Measurements from ENCODE around the gene FALEC. TPM values are rescaled to one million over a fixed set of nuclear protein-coding genes. Genes with fewer than 3 reads are reported as not detected.

The FALEC gene
- total RNA-seq, 1 experiment from 2014 or later: 1.0 TPM

- TF ChIP-seq SIN3A (IDR thresholded peaks at IDR 0.05; ENCODE audit: borderline replicate concordance, insufficient read depth, low read depth, low read length) (no peak), REST (IDR thresholded peaks at IDR 0.05; ENCODE audit: insufficient read depth in 1 of 2, low read depth in 2 of 2, low read length in 1 of 2) (no peak), POLR2AphosphoS5 (IDR thresholded peaks at IDR 0.05; ENCODE audit: low read depth, low read length) (no peak), TCF7L2 (IDR thresholded peaks at IDR 0.05; ENCODE audit: low read depth, low read length) (no peak), CTCF (IDR thresholded peaks at IDR 0.05) (no peak)
- DNase-seq (ENCODE audit: low read depth, low spot score) (no peak), ATAC-seq (peak; percentile 11)
- Histone ChIP-seq H3K4me3 (ENCODE audit: low read depth in 2 of 2, low read length in 2 of 2) (peak overlapping the region; percentile 99 to 100), H3K4me1 (ENCODE audit: control insufficient read depth, insufficient read depth, low read length) (peaks cover 22% of the 10 kb centered on the region), H3K27ac (ENCODE audit: low read length) (peak overlapping the region; percentile 95), H3K9me3 (ENCODE audit: control insufficient read depth, insufficient read depth, low read depth, low read length) (no peaks in the 10 kb centered on the region), H3K27me3 (ENCODE audit: control insufficient read depth, insufficient read depth, low read length) (no peaks in the 10 kb centered on the region), H3K36me3 (ENCODE audit: control insufficient read depth, insufficient read depth, low read length) (peaks cover 46% of the 10 kb centered on the region)
- intact Hi-C loops (cut with micrococcal nuclease; ENCODE audit: unreplicated experiment) (loop anchor here (5.0 kb wide), 1 partner anchor 34 kb away; no protein-coding TSS in a partner anchor), in situ Hi-C loops (cut with HindIII; ENCODE audit: low pct_unique_long_range_greater_than_20kb, low sequenced_read_pairs) (no loop called here)
- ChIA-PET CTCF (interaction anchor here (0.7 kb wide), 2 partner anchors 42 to 156 kb away, joined by 4 to 8 read pairs; no protein-coding TSS in a partner anchor), POLR2A (interaction anchor here (0.5 to 1.6 kb wide), 9 partner anchors 8 to 58 kb away, joined by 3 to 15 read pairs (median 8); partner anchors contain the start of gene ENSA)
- BruUV-seq (replicated peaks): no TSS peak
Measured at GRCh38 chr1:150578272-150579109, 62.9 kb downstream of the FALEC start.

GRCh38 chr1:150579110-150579944 lies 63.8 kb downstream of the FALEC start, which contains the start of gene MCL1:
Gene MCL1 (minus strand): TSS chr1:150579610. CDS start chr1:150579530, 80 bp downstream.
- POLR2A ChIA-PET: interaction anchor here (0.5 to 1.6 kb wide), 28 partner anchors 9 to 1038 kb away, joined by 3 to 15 read pairs (median 4); partner anchors contain the start of gene ENSA
- Histone ChIP-seq H3K4me3 (ENCODE audit: low read depth in 2 of 2, low read length in 2 of 2) (peak within 1 kb of the TSS; percentile 99 to 100), H3K27ac (ENCODE audit: low read length) (peak within 1 kb of the TSS; percentile 98), H3K27me3 (ENCODE audit: control insufficient read depth, insufficient read depth, low read length) (no peaks in the 10 kb centered on the region), H3K9me3 (ENCODE audit: control insufficient read depth, insufficient read depth, low read depth, low read length) (no peaks in the 10 kb centered on the region), H3K36me3 (ENCODE audit: control insufficient read depth, insufficient read depth, low read length) (peaks cover 44% of the 10 kb centered on the region), H3K4me1 (ENCODE audit: control insufficient read depth, insufficient read depth, low read length) (peaks cover 18% of the 10 kb centered on the region)
- CTCF ChIA-PET: interaction anchor here (0.7 to 1.5 kb wide), 5 partner anchors 14 to 155 kb away, joined by 3 to 10 read pairs (median 4); no protein-coding TSS in a partner anchor
- ATAC-seq: peak; percentile 93
- intact Hi-C loops (cut with micrococcal nuclease; ENCODE audit: unreplicated experiment): loop anchor here (5.0 kb wide), 1 partner anchor 33 kb away; no protein-coding TSS in a partner anchor
- TF ChIP-seq POLR2AphosphoS5 (IDR thresholded peaks at IDR 0.05; ENCODE audit: low read depth, low read length): peak; percentile 100
- peak; percentile 91; the same call in 1 of the 2 replicates for TF ChIP-seq SIN3A (IDR thresholded peaks at IDR 0.05; ENCODE audit: borderline replicate concordance, insufficient read depth, low read depth, low read length)
- no peak for TF ChIP-seq CTCF (IDR thresholded peaks at IDR 0.05)
- peak; percentile 20 to 26; a peak in 1 of 4 replicates for TF ChIP-seq REST (IDR thresholded peaks at IDR 0.05; ENCODE audit: insufficient read depth in 1 of 2, low read depth in 2 of 2, low read length in 1 of 2)
- no peak for TF ChIP-seq TCF7L2 (IDR thresholded peaks at IDR 0.05; ENCODE audit: low read depth, low read length)
- no peak for DNase-seq (ENCODE audit: low read depth, low spot score)
- in situ Hi-C loops (cut with HindIII; ENCODE audit: low pct_unique_long_range_greater_than_20kb, low sequenced_read_pairs): no loop called here
- no TSS peak for BruUV-seq (replicated peaks)
